GM19238 (cell line): Measurements from ENCODE around the gene NFIX.

Experiments used
- DNase-seq: peaks from one replicate; pipeline ENCODE4 v3.0.0; 2011; ENCODE audit warnings: low spot score; ENCODE audit not compliant: insufficient read length

The NFIX gene

GRCh38 chr19:13090511-13091231 lies 95.4 kb downstream of the NFIX start:
- no peak for DNase-seq

DNA sequence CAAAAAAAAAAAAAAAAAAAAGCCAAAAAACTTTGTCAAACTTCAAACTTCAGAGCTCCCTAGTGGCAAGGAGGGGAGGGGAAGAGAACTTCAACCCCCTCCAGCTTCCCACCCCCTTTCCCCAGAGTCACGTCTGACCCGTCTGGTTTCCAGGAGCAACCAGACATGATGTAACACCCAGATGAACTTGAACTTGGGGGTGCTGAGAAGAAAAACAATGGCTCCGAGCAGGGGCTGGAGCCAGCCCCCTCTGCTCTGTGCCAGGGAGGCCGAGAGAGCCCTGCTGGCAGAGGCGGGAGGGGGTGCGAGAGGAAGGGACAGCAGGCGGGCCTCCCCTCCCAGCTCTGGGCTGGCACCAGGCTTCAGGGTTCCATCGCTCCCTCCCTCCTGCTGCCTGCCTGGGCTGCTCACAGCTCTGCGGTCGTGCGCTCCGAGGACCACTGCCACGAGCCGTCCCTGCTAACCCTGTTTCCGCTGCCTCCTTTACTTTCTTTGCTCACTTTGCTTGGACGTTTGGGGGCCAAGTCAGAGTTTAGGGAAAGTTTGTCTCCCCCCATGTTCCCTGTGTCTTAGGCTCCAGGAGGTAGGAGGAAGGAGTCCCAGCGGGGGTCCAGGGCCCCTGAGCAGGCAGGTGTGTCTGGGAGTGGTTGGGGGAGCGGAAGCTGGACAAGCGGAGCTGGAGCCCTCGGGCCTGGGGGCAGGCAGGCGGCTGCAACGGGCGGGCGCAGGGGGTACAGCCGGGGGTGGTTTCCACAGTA lies 96.3 kb downstream of the NFIX start:
- DNase-seq: no peak

GRCh38 chr19:13092158-13092543 lies 96.9 kb downstream of the NFIX start:
- no peak for DNase-seq

DNA sequence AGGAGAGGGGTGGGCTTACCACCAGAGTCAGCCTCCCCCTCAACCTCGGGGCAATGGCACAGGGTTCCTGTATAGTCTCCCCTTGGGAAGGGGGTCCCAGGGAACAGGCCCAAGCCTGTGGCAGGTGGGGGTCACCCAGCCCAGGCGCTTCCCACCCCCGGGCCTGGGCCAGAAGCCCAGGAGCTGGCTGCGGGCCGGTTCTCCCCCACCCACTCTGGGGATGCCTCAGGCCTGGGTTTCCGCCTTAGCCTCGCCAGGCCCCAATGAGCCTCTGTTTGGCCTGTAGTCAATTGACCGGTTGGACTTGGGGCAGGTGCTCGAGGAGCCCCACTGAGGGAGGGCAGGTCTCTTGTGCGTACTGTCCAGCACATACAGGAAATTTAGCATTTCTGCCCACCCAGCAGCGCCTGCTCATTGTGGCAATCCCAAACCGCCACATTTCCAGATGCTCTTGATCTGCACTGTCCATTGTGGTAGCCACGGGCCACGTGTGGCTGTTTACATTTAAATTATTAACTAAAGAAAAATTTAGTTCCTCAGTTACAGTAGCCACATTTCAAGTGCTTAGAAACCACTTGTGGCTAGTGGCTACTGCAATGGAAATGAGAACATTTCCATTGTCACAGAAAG lies 97.4 kb downstream of the NFIX start:
- DNase-seq: no peak

DNA sequence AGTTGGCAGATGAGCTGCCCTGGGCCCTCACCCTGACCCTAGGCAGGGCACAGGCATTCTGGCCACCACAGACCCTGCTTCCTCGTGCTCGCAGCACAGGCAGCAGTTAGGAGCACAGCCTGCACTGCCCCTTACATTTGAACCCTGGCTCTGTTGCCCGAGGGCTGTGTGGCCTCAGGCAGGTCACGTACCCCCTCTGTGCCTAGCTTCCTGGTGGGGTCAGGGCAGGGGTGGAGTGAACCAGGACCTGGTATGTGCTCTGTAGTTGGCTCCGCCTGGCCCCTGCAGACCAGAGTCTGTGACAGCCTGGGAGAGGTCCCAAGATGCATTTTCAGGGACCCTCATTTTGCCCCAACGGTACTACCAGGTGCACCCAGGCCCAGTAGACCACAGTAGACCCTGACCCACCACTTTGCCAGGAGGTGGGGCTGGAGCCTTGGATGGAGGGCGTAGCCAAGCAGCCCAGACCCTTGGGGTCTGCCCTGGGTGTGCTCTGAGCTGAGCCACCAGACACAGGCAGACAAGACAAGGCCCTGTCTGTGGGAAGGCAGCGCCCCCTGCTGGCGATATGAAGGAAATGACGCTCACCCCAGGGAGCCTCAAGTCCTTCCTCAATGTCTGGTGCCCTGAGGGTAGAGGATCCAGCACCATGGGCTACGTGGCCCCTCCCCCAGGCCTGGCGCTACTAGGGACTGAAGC lies 98.3 kb downstream of the NFIX start:
- peak; percentile 96 for DNase-seq

GRCh38 chr19:13094106-13094504 lies 98.8 kb downstream of the NFIX start:
- no peak for DNase-seq

GRCh38 chr19:13094771-13095392 lies 99.6 kb downstream of the NFIX start:
- peak; percentile 61 for DNase-seq

DNA sequence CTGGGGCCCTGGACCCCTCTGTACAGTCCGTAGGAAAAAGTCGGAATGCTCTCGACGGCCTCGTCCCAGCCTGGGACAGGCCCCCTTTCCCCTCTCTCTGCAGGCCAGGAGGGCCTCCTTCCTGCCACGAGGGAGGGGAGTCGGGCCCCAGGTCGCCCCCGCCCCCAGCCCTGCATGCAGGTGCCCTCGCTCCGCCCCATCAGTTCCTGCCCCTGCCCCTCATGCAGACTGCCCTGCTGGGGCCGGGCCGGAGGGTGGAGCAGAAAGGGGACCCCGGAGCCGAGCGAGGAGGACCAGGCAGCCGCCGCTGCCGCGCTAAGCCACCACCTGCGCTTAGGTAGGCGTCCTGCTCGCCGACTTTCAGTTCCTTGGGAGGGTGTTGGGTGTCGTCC lies 100.1 kb downstream of the NFIX start:
- DNase-seq: no peak

- peak; percentile 55 for DNase-seq
Observed at GRCh38 chr19:13095934-13096927, 101.0 kb downstream of the NFIX start.

DNA sequence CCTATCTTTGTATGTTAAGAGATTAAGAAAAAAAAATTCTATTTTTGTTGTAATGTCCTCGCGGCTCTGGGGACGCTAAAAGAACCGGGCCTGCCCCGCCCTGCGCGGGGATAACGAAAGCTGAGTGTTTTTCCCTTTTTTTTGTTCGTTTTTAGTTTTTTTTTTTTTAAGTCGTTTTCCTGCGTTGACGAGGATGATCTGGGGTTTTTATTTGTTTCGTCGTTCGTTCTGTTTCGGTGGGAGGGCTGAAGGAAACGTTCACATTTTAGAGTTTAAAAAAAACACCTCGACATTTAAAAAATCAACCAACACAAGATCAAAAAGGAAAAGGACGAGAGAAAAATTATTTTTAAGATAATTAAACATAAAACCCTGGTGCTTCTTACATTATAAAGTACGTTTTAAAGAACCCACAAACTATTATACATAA lies 101.8 kb downstream of the NFIX start:
- no peak for DNase-seq

- no peak for DNase-seq
Observed at GRCh38 chr19:13097463-13098258, 102.4 kb downstream of the NFIX start.

DNA sequence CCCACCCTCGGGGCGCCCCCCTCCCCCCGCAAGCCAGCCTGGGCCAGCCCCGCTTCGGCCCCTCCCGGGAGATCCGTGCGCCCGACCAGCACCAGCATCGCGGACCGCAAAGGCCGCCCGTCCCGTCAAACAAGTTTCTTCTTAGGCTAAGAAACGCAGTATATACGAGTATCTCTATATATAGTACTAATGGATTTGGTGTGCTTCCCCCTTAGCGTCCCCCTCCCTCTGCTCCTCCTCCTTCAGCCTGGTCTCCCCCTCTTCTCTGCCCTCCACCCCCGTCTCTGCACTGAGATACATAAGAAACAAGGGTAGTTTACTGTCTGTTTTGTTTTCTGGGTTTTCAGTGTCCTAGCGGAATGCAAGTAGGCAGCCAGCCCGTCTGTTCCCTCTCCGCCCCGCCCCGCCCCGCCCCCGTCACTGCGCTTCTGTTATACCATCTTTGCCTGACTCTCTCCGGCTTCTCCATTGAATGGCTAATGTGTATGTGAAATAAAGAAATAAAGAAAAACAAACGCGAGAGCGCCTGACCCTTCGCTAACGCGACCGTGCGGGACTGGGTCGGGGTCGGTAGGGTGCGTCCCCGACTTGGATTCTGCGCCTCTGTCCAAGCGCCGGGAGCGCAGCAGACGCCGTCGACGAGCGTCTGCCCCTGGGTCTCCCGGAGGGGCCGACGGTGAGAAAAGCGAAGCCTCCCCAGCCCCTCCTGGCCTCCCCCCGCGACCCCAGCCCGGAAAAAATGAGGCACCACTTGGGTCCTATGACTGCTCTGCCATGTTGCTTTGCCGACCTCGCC lies 103.2 kb downstream of the NFIX start:
- no peak for DNase-seq

DNA sequence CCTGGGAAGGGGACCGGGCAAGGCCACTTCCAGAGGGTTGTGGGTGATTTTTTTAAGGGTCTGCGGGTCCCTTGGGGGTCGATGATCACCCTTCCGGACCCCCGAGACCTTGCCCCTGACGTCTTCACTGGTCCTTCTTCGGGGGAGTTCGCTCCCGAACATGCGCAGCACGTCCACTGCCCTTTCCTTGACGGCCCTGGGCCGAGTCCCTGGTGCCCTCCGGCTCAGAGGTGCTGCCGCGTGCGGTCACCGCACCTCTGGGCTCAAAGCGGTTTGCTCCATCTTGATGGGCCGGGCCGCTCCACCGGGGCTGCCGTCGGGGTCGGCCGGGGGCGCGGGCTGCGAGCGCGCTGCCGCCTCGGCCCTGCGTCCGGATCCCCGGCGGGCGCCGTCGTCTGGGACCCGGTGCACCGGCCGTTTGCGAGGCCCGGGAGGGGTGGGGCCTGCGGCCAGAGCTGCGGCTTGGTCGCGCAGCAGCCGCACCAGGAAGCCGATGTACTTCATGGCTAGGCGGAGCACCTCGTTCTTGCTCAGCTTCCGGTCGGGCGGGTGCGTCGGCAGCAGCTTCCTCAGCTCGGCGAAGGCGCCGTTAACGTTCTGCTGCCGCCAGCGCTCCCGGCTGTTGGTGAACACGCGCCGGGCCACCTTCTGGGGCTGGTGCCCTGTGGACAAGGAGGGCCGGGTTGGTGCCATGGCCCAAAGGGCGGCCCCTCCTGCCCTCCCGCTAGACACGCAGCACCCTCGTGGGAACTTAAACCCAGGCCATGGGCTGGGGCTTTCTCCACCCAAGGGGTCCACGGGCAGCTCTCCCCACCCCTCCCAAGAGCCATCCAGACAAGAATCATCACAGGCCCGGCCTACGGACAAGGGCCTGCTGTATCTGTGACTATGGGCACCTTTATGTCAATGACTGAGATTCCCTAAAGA lies 104.1 kb downstream of the NFIX start:
- DNase-seq: peak; percentile 80

- DNase-seq: peak; percentile 74
Observed at GRCh38 chr19:13100031-13100588, 104.8 kb downstream of the NFIX start.

DNA sequence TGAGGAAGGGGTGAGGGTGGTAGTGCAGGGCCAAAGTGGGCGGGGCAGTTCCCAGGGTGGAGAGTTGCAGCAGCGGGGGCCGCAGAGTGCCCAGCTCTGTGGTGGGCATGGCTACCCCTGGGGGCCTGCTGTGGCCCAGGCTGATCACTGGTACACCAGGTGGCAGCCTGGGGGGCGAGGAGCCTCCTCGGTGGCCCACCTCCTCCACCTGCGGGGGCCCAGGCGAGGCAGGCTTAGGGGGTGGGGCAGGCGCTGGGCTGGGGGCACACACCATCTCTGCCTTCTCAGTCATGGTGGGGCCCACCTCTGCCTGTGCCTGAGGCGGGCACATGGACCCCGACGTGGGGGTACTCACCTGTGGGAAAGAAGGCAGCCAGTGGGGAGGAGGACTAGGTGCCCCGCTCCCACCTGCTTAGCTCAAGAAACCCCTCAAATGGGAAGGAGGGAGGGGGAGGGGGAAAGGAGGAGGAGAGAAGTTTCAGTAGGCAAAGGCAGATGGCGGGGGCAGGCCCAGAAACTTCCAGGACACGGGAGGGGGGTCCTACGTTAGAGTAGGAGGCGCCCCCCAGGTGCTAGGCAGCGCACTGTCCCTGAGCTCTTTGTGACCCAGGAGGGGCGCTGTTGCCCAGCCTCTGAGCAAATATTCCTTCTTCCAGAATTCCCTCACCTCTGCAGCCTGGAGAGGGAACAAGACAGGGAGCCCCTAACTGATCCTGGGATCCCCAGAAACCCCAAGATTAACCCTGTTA lies 105.7 kb downstream of the NFIX start:
- no peak for DNase-seq
